GM19455 (cell line): ENCODE results near the gene HRH2.

Experiments used
- ATAC-seq: cut with Tn5 transposase; IDR thresholded peaks from one replicate; pipeline ENCODE4 v1.9.1; 2021; ENCODE audit not compliant: unreplicated experiment

HRH2 gene

DNA sequence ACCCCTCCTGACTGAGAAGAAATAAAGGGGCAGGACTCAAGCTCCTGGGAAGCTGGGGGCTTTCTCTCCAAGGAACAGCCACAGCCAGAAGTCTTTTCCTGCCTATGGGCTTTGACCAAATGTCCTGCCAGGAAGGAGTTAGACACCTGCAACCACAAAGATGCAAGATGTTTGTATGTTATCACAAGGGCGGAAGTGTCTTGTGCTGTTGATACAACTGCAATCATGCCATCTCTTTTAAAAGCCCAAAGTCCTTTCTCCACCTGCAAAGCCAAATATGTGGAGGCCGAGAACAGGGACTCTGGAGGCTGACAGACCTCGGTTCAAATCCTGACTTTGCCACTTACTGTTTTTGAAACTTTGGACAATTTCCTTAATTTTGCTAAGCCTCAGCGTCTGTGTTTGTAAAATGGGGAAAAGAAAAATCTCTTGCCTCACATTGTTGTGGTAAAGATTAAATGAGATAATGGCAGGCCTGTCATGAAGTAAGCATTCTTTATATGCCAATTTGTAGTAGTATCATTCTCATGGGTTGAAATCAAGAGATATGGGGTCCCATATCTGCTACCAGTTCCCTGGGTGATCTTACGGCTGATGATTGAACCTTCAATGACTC lies 17.0 kb downstream of the HRH2 start:
- no peak for ATAC-seq

DNA sequence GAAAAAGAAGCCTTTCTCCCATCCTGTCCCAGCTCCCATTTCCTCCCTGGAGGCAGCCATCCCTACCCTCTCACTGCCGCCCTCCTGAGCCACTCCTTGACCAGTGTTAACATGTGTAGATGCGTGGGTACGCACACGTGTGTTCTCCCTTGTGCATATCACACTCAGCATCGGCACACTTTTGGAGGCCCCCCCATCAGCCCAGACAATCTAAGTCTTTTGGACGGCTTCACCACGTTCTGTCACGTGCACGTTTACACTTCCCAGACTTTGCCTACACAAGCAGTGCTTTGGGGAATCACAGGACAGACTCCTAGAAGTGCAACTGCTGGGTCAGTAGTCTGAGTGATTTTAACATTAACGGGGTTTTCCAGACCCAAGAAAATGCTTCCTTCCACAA lies 18.0 kb downstream of the HRH2 start:
- ATAC-seq: no peak

DNA sequence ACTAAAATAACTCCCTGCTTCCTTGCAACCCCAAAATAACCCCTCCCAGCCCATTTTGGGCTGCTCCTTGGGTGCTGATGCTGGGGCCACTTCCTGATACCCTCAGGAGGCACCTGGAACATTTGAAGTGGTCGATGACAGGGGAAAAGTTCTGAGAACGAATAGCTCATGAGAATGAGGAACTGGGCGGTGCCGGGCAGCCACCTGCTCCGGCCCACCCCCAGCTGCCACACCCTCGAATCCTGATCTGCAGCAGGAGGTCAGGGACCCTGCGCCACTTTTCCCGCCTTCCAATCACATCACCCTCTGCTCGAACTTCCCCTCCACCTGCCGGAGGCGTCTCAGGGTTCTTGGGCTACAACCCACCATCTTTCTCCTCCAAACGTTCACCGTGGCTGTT lies 19.7 kb downstream of the HRH2 start:
- no peak for ATAC-seq

DNA sequence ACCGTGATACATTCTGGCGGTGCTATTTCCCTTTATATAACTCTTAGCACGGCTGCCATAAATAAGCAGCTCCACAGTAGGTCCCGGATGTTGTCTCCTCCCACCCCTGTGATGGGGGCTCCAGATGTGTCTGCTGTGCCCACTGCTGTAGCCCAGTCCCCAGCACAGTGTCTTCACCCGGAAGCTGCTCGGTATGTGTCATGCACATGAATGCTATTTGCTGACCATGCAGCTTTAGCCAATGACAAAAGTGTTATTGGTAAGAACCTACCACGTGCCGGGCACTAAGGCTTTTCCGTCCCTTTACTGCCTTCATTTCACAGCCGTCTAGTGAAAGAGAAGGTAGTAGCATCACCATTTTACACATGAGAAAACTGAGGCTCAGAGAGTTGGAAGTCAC lies 20.2 kb downstream of the HRH2 start:
- ATAC-seq: no peak

DNA sequence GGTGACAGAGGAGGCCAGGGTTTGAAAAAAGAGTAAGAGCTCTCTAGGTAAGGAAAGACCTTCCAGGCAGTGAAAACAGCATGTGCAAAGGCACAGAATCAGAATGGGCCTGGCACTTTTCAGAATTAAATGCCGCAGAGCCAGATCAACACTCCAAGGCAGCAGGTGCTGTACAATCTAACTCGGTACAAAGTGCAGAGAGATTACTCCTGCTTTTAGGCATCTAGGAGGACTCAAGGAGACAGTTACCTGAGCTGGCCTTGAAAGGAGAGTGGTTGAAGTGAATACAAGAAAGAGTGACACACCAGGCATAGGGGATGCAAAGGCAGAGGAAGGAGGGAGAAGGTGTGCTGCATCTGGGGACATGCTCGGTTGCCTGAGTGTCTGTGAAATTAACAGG lies 21.5 kb downstream of the HRH2 start:
- ATAC-seq: no peak

DNA sequence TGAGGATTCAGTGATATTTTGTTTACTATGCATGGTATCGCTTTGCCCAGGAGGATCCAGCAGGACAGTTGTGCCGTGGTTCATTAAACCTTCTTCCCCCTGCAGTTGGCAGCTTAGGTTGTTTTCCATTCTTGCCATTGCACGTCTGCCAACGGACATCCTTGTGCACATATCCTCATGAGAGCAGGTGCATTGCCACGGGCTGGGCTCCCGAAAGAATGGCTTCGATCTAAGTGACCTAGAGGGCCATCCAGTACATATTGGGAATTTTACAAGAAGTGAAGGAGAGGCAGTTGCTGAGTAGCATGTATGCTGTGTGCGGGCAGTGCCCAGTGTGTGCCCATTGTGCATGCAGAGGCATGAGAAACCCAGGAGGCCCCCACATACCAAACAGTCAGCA lies 22.1 kb downstream of the HRH2 start:
- ATAC-seq: no peak

DNA sequence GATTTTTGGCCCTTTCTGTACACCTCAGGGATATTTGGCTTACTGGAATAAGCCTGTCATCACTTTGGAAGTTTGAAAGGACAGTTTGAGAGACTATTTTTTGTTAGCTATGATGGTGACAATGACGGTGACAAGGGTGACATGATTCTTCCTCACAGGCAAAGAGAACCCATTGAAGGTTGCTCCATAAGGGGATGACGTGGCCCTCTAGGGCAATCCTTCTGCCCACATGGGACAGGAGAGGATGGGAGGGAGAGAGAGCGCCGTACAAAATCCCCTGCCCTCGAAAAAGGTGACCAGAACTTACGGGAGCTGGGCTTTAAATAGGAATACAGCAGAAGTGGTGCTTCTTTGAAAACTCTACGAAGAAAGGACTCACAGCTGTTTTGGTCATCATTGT lies 22.6 kb downstream of the HRH2 start:
- ATAC-seq: no peak

DNA sequence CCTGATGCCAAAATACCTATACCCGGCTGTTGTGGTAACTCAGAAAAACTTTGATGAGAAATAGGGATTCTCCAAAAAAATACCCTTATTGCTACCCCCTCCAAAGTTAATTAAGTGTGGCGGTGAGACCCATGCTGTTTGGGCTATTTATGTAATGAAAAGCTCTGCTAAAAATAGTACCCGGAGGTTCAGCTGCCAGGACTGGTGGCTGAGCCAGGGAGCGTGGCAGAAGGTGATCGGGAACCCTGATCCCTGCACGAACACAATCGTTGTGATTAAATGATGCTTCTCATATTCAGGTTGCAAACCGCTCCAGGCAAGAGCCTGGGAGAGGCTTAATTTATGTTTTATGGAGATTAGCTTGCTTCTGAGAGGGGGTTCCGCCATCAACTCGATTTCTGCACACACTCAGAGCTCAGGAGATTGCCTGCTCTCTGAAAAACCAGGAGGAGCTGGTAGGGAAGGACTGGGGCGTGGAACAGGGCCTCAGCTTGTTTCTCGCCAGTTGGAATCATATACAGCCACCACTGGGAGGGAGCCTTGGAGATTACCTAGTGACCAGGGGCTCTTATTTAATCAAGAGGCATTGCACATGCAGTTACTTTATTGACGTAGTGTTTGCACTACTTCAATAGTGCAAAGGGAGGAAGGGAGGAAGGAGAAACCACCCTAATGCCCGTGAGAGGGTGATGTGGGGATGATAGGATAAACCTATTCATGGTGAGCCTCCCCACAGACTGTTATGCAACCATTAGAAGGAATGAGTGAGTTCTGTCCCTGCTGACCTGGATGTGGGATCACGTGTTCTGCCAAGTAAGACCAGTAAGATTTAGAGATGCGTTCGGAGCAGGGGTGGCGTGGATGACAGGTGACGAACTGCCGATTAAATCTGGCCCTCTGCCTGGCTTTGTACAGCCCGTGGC lies 23.4 kb downstream of the HRH2 start:
- no peak for ATAC-seq

DNA sequence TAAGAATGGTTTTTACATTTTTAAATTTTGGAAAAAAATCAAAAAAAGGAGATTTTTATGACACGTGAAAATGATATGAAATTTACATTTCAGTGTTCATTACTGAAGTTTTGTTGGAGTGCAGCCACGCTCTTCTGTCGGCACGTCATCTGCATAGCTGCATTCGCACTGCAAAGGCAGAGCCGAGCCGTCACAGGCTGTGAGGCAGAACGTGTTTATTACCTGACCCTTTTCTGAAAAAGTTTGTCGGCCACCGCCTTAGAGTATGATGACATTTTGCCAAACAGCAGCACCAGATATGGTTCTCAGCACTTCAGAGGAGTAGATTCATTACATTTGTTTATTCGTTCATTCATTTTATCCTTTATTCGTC lies 24.1 kb downstream of the HRH2 start:
- no peak for ATAC-seq

DNA sequence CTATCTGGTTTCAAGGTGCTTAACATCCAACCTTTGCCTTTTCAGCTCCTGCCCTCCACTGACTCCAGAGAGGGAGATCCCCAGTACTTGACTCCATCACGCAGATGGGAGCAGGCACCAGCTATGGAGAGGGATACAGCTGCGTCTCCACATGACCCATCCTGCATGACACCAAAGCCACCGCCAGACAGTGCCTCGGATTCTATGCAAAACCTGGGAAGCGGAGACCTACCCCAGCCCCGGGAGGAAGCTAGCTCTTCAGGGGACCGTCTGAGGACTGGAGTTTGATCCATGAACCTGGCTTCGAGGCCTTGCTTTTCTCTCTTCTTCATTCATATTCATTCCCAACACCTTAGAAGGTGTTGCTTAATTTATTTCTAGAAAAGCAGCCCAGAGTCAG lies 24.8 kb downstream of the HRH2 start:
- ATAC-seq: no peak

DNA sequence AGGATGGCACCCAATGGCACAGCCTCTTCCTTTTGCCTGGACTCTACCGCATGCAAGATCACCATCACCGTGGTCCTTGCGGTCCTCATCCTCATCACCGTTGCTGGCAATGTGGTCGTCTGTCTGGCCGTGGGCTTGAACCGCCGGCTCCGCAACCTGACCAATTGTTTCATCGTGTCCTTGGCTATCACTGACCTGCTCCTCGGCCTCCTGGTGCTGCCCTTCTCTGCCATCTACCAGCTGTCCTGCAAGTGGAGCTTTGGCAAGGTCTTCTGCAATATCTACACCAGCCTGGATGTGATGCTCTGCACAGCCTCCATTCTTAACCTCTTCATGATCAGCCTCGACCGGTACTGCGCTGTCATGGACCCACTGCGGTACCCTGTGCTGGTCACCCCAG lies 25.4 kb downstream of the HRH2 start:
- no peak for ATAC-seq

DNA sequence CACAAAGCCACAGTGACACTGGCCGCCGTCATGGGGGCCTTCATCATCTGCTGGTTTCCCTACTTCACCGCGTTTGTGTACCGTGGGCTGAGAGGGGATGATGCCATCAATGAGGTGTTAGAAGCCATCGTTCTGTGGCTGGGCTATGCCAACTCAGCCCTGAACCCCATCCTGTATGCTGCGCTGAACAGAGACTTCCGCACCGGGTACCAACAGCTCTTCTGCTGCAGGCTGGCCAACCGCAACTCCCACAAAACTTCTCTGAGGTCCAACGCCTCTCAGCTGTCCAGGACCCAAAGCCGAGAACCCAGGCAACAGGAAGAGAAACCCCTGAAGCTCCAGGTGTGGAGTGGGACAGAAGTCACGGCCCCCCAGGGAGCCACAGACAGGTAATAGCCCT lies 26.1 kb downstream of the HRH2 start:
- ATAC-seq: no peak

DNA sequence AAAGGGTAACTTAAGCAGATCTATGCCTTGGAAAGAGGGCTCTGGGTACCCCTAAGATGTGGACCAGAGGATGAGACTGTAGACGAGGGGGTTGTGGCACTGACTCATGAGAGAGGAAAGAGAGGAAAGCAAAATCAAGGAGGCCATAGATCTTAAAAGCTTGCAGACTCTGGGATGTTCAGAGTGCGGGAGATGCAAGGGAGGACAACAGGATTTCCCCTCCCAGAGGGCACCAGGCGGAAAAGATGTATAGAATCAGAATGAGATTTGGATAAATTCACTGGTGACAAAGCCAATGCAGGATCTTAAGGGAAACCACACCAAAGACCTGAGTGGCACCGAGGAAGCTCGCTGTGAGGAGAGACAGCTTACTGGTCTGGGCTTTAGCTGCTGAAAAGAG lies 27.1 kb downstream of the HRH2 start:
- ATAC-seq: no peak

DNA sequence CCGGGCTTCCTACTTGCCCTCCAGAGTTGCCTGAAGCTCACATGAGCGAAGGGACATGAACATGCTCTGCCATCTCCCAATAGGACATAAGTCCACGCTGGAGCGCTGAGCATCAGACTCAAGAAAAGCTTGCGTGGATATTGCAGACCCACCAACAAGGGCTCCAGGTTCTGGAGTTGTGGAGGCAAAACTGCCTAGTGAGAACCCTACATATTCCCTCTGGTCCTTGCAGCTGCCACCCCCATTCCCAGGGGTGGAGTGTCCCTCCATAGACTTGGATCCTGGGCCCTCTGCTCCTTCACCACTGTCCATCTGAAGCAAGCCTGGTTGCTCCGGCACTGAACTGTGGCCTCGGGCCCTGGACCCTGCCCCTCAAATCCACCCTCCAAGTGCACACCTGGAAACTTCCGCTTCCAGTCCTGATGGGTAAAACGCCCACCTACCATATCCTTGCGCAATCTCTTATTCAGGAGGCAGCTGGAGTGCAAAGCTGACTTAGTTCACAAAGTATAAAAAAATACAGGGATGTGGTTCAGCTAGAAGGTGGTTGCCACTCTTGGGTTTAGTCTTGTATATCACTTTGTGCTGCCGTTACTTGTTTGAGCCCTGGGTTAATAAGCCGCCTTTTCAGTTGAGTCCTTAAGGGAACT lies 28.0 kb downstream of the HRH2 start:
- ATAC-seq: no peak

DNA sequence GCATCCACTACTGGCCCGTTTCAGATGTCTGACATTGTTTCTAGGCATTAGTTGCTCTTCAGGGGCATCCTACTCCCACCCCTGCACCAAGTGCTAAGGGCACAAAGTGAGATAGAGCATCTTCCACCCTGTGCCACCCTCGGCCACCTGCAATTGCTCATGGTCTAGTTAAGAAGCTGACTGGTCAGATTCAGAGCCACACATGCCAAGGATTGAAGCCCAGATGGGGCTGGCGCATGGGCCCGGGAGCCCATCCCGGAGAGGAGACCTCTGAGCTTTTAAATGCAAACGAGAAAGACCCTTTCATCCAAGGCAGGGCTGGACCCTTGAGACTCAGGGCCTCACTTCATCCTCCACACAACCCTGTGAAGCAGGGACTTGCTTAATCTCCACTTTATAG lies 28.5 kb downstream of the HRH2 start:
- ATAC-seq: no peak

DNA sequence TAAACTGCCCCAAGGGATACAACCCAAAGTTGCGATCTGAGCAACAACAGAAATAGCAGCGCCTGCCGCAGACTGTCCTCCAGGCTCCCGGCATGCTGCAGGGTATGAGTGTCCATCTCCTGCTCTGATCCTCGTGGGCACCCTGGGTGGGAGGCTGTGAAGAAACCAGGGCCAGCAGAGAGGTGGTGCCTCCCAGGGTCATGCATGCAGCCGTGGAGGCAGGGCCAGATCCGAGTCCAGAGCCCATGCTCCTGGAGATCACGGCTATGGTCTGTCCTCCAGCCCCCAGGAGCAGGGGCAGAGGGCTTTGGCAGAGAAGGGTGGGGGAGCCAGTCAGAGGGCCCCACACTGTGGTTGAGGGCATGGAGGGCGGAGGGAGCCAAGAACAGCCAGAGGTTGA lies 29.0 kb downstream of the HRH2 start:
- ATAC-seq: no peak

DNA sequence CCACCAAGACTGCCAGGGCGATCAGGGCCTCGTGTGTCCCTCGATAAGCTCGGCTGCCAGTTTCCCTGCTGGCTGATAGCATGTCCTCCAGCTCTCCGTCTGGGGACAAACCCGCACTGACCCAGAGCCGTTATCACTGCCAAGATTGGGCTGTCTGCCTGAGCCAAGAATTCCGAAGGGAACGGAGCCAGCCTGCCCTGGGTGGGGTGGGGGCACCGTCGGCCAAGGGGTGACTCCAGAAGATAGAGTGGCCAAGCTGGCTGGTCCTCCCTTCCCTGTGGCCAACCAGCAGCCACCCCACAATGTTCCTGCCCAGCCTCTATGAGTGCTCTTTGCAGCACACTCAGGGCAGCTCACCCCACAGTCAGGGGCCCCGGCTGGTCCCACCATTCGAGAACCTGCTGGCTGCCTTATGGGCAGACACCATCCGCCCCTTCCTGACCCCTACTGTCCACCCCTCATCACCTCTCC lies 29.4 kb downstream of the HRH2 start:
- ATAC-seq: no peak

DNA sequence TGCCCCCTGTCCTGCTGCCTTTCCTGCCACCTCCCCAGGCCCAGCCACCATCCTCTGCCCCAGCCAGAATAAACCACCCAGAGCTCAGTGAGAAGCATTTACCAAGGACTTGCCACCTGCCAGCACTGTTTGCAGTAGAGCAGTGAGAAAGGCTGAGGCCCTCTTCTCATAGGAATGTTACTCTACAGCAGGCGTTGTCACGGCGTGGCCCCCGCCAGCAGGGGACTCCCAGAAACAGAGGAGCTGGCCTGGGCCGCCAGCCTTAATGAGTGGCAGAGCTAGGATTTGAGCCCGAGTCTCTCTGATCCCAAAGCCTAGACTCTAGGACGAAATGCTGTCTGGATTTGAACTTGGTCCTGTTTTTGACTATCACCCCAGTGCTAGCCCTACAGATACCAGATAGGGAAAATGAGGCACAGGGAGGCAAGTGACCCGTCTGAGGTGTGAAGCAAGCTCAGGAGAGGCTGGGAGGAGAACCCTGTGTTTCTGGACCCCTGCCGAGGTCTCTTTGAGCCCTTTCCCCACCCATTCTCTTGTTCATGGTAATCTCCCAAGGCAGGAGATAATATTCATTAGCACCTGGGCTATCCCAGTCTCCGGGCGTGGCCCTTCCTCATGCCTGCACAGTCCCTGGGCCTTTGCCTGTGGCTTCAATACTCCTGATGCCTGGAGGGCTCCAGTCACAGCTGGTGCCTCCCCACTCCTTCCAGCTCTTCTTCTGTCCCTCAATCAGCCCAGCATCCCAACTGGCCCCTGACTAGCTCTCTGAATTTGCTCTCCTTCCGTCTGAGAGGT lies 30.7 kb downstream of the HRH2 start:
- no peak for ATAC-seq

DNA sequence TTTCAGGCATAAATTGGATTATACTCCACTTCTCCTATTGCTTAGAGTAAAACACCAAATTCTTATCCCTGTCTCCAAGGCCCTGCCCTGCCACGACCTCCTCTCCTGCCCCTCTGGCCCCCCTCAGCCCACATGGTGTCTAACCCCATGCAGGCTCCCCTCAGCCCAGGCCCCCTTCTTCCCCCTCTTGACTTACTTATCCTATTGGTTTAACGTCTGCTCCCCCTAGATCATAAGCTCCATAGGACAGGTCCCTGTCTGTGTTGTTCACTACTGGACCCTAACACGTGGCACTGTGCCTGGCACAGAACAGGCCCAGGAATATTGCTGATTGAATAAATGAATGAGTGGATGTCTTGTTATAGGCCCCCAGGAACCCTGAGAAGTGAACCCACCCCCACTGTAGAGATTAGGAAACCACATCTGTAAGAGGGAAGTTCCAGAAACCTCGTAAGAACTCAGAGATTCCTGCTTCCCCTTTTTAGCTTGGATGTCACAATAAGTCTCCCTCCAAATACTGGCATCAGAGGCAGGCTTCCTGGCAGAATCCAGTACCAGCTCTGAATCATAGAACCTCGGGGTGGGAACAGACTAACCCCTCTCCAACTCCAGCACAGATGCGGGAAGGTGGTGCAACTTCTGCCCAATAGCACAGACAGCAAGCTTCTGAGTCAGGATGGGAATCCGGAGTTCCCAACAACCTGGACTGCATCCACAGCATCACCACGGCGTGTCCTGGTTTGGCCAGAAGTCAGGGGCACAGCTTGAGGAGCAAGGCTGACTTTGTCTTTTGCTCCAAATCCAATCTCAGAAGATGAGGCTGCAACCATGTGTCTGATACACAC lies 31.5 kb downstream of the HRH2 start:
- no peak for ATAC-seq

DNA sequence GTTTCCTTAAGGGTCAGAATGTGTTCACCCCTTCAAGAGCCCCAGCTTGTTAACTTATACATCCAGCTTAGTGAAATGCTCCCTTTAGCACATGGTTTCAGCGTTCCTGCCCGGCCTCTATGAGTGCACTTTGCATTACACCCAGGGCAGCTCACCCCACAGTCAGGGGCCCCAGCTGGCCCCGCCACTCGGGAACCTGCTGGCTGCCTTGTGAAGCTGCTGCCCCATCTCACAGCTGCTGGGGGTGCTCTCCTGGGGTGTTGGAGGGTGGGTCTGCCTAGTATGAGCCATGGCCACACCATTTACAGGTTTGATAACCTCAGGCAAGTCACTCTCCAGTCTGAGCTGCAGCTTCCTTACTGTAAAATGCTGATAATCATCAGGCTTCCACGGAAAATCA lies 32.2 kb downstream of the HRH2 start:
- no peak for ATAC-seq
